BLaER1 (cell line): Measurements from ENCODE around the gene PDIA5.

ENCODE experiments used
- H3K27ac ChIP-seq: shearing (Covaris generic); formaldehyde crosslinking; 2 replicates; pipeline ENCODE4 v1.8.1; 2022
- H3K27me3 ChIP-seq: shearing (Covaris generic); formaldehyde crosslinking; 2 replicates; pipeline ENCODE4 v1.8.1; 2022
- H3K36me3 ChIP-seq: shearing (Covaris generic); formaldehyde crosslinking; 2 replicates; pipeline ENCODE4 v1.8.1; 2022
- H3K4me1 ChIP-seq: shearing (Covaris generic); formaldehyde crosslinking; 2 replicates; pipeline ENCODE4 v1.8.1; 2022
- H3K4me2 ChIP-seq: shearing (Covaris generic); formaldehyde crosslinking; 2 replicates; pipeline ENCODE4 v1.8.1; 2022
- H3K4me3 ChIP-seq: shearing (Covaris generic); formaldehyde crosslinking; 2 replicates; pipeline ENCODE4 v1.8.1; 2022
- H3K9ac ChIP-seq: shearing (Covaris generic); formaldehyde crosslinking; 2 replicates; pipeline ENCODE4 v1.8.1; 2022
- H3K9me3 ChIP-seq: shearing (Covaris generic); formaldehyde crosslinking; 2 replicates; pipeline ENCODE4 v1.8.1; 2022
- H4K20me1 ChIP-seq: shearing (Covaris generic); formaldehyde crosslinking; 2 replicates; pipeline ENCODE4 v1.8.1; 2022
- Cebpa-rat ChIP-seq: shearing (Covaris generic); IDR thresholded peaks from 2 replicates; pipeline ENCODE4 v1.8.1; 2022

PDIA5 gene

DNA sequence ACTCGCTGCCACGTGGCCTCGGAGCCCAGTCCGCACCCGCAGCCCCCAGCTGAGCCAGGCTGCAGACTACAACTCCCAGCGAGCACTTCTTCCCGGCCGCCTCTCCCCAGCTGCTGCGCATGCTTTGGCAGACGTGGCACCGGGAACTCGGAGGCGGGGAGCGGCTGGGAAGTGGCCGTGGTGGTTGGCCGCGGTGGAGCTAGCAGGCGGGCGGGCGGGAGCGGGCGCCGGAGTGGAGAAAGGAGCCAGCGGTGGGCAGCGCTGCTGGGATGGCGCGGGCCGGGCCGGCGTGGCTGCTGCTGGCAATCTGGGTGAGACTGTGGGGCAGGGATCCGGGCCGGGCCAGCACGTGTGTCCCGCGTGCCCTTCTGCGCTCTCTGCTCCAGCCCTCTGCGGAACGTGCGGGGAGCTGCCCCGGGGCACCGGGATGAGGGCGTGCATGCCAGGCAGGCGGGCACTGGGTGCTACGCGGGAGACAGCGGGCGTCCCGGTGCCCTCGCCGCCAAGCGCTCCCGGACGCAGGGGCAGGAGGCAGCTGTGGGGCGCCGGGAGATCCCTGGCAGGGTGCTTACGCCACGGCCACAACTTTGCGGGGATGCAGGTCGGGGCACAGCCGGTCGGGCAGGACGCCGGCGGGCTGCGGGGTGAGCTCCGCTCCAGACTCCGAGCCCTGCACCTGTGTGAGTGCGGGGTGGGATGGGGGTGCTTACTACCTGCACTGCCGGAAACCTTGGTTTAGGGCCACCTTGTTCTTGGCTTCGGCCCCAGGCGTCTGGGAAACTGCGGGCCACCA is at the start of gene PDIA5:
TSS of gene PDIA5 (plus strand) at position 130 of the 793 bp plus-strand sequence. CDS start at position 270, 140 bp downstream.
- peak within 1 kb of the TSS; percentile 91 for H3K4me2 ChIP-seq
- peak within 1 kb of the TSS; percentile 47 for H3K27ac ChIP-seq
- H4K20me1 ChIP-seq = peaks cover 50% of the 10 kb centered on the region
- peak within 1 kb of the TSS; percentile 70 for H3K9ac ChIP-seq
- no peak for TF ChIP-seq Cebpa-rat
- H3K27me3 ChIP-seq = peaks cover 50% of the 10 kb centered on the region
- H3K4me3 ChIP-seq = peak within 1 kb of the TSS; percentile 78
- H3K36me3 ChIP-seq = no peaks in the 10 kb centered on the region
- peaks cover 28% of the 10 kb centered on the region for H3K4me1 ChIP-seq
- H3K9me3 ChIP-seq = no peaks in the 10 kb centered on the region; the same call in 1 of the 2 replicates

DNA sequence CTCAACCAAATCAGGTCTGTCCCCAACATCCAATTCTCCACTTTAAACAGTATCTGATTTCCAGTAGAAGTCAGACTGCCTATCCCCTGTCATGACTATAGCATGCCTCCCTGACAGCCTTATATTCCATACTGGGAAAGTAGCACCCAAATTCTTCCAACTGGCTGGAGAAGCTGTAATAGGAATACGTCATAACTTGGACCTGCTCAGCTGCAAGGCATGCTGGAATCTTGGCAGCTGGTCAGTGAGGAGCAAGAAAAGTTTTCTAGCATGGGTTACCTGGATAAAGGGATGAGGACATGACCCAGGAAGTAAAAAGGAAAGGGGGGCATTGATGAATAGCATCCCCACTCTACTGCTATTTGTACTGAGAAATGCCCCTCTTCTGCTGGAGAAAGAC is 48.1 kb upstream of the PDIA5 start:
- H3K27me3 ChIP-seq = peaks cover 20% of the 10 kb centered on the region
- H3K4me3 ChIP-seq = no peak overlapping the region
- no peaks in the 10 kb centered on the region for H3K36me3 ChIP-seq
- H3K9ac ChIP-seq = no peak overlapping the region
- H3K27ac ChIP-seq = no peak overlapping the region
- peaks cover 20% of the 10 kb centered on the region for H3K4me1 ChIP-seq
- no peak for TF ChIP-seq Cebpa-rat
- H3K4me2 ChIP-seq = no peak overlapping the region
- no peaks in the 10 kb centered on the region for H3K9me3 ChIP-seq
- no peaks in the 10 kb centered on the region for H4K20me1 ChIP-seq

DNA sequence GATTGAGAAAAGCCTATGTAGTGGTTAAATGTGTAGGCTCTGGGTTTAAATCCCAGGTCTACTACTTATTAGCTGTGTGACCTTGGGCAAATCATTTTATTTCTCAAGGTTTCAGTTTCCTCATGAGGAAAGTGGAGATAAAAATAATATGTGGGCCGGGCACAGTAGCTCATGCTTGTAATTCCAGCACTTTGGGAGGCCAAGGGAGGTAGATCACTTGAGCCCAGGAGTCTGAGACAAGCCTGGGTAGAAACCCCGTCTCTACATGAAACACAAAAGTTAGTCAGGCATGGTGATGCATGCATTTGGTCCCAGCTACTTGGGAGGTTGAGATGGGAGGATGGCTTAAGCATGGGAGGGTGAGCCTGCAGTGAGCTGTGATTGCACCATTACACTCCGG is 47.7 kb upstream of the PDIA5 start:
- TF ChIP-seq Cebpa-rat = no peak
- Histone ChIP-seq H3K36me3 (no peaks in the 10 kb centered on the region), H3K4me2 (no peak overlapping the region), H3K27me3 (peaks cover 25% of the 10 kb centered on the region), H4K20me1 (no peaks in the 10 kb centered on the region), H3K27ac (no peak overlapping the region), H3K9me3 (0 out of 2 replicates have a peak, but pooled peaks cover under 1% of the 10 kb centered on the region), H3K4me1 (peaks cover 15% of the 10 kb centered on the region), H3K4me3 (no peak overlapping the region), H3K9ac (no peak overlapping the region)

DNA sequence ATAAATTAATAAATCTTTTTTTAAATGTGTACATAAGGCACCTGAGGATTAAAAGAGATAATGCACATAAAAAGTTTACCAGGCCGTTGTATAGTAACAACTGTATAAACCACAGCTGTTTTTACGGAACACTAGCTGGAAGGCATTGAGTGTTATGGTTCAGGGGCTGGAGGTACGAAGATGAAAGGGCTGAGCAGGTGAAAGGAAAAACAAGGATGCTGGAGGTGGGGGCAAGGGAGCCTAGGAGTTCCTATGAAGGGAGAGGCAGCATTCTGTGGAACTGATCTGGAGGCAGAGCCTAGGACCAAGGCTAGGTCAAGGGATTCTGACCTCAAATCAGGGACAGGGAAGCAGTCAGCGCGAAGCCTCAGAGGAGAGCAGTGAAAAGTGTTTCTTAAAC is 47.2 kb upstream of the PDIA5 start:
- Histone ChIP-seq H4K20me1 (no peaks in the 10 kb centered on the region; the same call in 1 of the 2 replicates), H3K4me1 (peaks cover 11% of the 10 kb centered on the region), H3K27ac (no peak overlapping the region), H3K4me2 (no peak overlapping the region), H3K36me3 (no peaks in the 10 kb centered on the region), H3K4me3 (no peak overlapping the region), H3K9ac (no peak overlapping the region), H3K9me3 (0 out of 2 replicates have a peak, but pooled peaks cover 5% of the 10 kb centered on the region), H3K27me3 (peaks cover 29% of the 10 kb centered on the region)
- TF ChIP-seq Cebpa-rat = no peak

DNA sequence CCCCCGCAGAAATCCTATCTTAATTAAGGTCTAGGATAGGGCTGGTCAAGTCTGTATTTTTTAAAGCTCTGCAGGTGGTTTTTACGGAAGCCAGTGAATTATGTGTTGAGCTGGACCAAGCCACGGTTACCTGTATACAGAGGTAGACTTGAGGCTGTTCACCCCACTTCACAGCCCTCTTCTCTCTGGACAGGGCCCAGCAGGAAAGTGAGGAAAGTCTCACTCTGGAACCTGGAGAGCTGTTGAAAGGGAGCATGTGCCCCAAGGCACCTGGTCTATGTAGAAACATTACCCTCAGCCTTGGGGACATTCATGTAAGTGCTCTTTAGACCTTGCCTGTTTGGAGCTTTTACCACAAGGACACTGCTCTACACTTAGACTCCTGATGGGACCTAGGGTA is 46.1 kb upstream of the PDIA5 start:
- H3K4me2 ChIP-seq = no peak overlapping the region
- peaks cover 12% of the 10 kb centered on the region; the same call in 1 of the 2 replicates for H3K9me3 ChIP-seq
- peaks cover 11% of the 10 kb centered on the region for H3K4me1 ChIP-seq
- no peak overlapping the region for H3K9ac ChIP-seq
- peaks cover 40% of the 10 kb centered on the region for H3K27me3 ChIP-seq
- no peaks in the 10 kb centered on the region; the same call in 1 of the 2 replicates for H4K20me1 ChIP-seq
- H3K4me3 ChIP-seq = no peak overlapping the region
- TF ChIP-seq Cebpa-rat = no peak
- no peaks in the 10 kb centered on the region for H3K36me3 ChIP-seq
- H3K27ac ChIP-seq = no peak overlapping the region

DNA sequence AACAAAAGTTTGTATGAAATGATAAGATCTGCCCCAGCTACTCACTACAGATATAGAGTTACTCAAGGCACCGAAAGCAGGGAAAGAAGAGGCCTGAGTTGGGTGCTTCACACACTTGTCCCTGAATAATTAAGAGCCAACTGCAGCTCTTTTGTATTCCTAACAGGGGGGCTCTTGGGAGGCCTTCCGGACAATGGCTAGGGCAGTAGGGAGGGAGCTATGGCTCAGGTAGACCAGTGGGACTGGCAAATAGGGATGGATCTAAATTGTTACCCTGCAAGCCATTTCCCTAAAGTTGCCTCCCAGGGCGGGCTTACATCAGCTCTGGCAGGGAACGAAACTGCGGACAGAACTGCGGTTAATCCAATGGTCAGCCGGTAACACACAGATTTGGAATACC is 45.4 kb upstream of the PDIA5 start:
- Histone ChIP-seq H4K20me1 (peaks cover under 1% of the 10 kb centered on the region; the same call in 1 of the 2 replicates), H3K36me3 (no peaks in the 10 kb centered on the region), H3K27me3 (peaks cover 47% of the 10 kb centered on the region), H3K4me2 (peak overlapping the region; percentile 44), H3K9me3 (peaks cover 12% of the 10 kb centered on the region; the same call in 1 of the 2 replicates), H3K4me3 (no peak overlapping the region), H3K9ac (no peak overlapping the region), H3K27ac (no peak overlapping the region), H3K4me1 (peaks cover 11% of the 10 kb centered on the region)
- no peak for TF ChIP-seq Cebpa-rat

DNA sequence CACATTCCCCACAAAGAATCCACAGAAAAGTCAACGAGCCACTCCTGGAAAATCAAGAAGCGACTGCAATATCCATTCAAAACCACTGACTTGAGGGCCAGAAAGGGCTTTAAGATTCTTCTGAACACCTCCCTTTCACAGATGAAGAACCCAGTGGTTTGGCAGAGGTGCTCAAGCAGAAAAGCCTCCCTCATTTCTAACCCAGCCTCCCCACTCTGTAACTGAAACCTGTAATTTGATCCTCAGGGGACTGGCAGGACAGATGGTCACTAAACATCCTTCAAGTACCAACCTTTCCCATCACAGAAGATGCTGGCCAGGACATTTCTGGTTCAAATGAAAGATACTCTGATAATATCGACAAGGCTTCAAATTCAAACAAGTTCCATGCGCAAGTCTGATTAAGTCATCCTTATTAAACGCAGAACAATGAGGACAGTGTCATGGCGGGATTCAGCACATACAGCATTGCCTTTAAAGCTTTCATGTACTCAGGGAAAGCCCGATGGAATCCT is 44.8 kb upstream of the PDIA5 start:
- Histone ChIP-seq H4K20me1 (peaks cover 7% of the 10 kb centered on the region), H3K4me1 (peaks cover 18% of the 10 kb centered on the region), H3K9me3 (peaks cover 12% of the 10 kb centered on the region; the same call in 1 of the 2 replicates), H3K36me3 (no peaks in the 10 kb centered on the region), H3K27ac (no peak overlapping the region), H3K4me2 (peak overlapping the region; percentile 44), H3K4me3 (no peak overlapping the region), H3K9ac (no peak overlapping the region), H3K27me3 (peaks cover 54% of the 10 kb centered on the region)
- TF ChIP-seq Cebpa-rat = no peak

DNA sequence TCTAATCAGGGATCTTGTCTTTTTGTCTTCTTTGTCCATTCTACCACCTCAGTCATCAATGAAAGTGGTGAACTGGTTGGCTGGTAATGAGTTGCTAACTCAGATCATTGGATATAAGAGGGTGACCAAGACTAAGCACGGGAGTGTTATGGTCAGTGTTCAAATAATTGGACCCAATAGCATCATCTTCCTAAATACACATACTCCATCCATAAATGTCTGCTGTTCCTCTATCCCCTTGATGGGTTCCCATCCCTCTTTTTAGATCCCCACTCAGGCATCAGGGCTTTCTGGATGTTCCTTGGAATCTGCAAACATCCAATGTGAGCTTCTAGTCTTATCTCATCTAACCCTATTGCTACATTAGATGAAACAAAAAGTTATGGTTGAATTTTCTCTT is 42.8 kb upstream of the PDIA5 start:
- H3K27me3 ChIP-seq = peaks cover 74% of the 10 kb centered on the region
- no peak overlapping the region for H3K4me3 ChIP-seq
- TF ChIP-seq Cebpa-rat = no peak
- no peak overlapping the region for H3K27ac ChIP-seq
- H3K9ac ChIP-seq = no peak overlapping the region
- peaks cover 20% of the 10 kb centered on the region for H4K20me1 ChIP-seq
- peaks cover 12% of the 10 kb centered on the region; the same call in 1 of the 2 replicates for H3K9me3 ChIP-seq
- H3K4me1 ChIP-seq = peaks cover 32% of the 10 kb centered on the region
- H3K36me3 ChIP-seq = no peaks in the 10 kb centered on the region
- no peak overlapping the region for H3K4me2 ChIP-seq

DNA sequence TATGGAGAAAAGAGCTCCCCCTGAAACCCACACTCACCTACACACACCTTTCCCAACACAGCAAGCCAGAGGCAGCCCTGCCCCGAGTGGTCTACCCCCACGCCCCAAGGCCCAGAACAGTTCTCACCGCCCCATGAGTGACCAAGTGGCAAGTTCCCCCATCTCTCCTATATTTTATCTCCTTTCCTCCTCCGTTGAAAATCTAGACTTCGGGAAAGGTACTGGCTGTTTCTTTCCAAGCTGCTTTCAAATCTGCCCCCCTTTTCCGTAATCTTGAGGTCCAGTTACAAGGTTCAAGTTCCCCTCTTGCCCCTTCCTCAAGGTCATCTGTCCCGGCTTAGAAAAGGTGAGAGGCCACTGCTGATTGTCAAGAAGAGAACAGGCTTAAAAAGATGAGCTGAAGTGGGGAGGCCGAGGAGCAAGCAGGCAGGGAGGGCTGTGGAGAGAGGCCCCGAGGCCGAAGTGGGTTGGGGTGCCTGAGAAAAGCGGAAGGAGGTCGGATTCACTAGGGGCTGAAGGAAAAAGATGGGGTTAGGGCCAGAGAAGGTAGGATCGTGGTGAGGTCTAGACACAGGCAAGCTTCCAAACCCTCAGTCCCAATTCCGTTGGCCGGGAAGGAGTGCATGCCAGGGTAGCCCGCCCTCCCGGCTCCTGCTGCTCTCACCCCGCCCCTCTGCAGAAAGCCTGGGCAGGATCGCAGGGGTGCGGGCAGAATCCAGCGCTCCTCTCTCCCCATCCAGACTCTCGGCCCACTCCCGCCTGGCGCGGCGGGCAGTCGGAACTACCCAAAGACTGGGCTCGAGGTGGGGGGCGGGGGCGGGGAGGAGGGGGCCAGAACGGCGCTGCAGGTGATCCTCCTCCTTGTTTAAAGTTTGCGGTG is 40.9 kb upstream of the PDIA5 start:
- peaks cover 36% of the 10 kb centered on the region for H3K4me1 ChIP-seq

More for the DNA sequence above, 40.9 kb upstream of the PDIA5 start:
- H3K27me3 ChIP-seq = peaks cover 91% of the 10 kb centered on the region
- H4K20me1 ChIP-seq = peaks cover 20% of the 10 kb centered on the region
- peak overlapping the region; percentile 99; the same call in 1 of the 2 replicates for H3K4me2 ChIP-seq
- peaks cover 12% of the 10 kb centered on the region; the same call in 1 of the 2 replicates for H3K9me3 ChIP-seq
- H3K27ac ChIP-seq = no peak overlapping the region
- H3K9ac ChIP-seq = no peak overlapping the region
- TF ChIP-seq Cebpa-rat = no peak
- H3K4me3 ChIP-seq = peak overlapping the region; percentile 69; the same call in 1 of the 2 replicates
- H3K36me3 ChIP-seq = no peaks in the 10 kb centered on the region
